GM12878 (cell line): ENCODE data around the gene HDAC7. TPM values are rescaled to one million over a fixed set of nuclear protein-coding genes. Genes with fewer than 3 reads are reported as not detected.

Source experiments
- ATAC-seq: fragments of 200-7000 bp; cut with Tn5 transposase; 3 replicates; pipeline ENCODE4 v1.9.1; 2020; ENCODE audit warnings: mild to moderate bottlenecking, moderate library complexity
- BruUV-seq: library from RNA; stranded (reverse); fragments of 400-500 nt; replicated peaks from 2 replicates; lab custom pipeline; 2021; lab: Mats Ljungman, UMichigan
- CTCF ChIA-PET: fragments of 300-600 bp; sonication (Branson Sonifier 250); formaldehyde crosslinking; extraction: SDS; loops from one replicate; lab custom pipeline; 2021; ENCODE audit warnings: inconsistent platforms; lab: Yijun Ruan, JAX
- POLR2A ChIA-PET: fragments of 350-600 bp; formaldehyde crosslinking; extraction: SDS; loops from one replicate; lab custom pipeline; 2021; ENCODE audit warnings: inconsistent platforms; lab: Charles Lee
- RAD21 ChIA-PET: fragments of 300-600 bp; sonication (Branson Sonifier 250); formaldehyde crosslinking; loops from one replicate; lab custom pipeline; 2023; ENCODE audit warnings: antibody characterized with exemption; ENCODE audit not compliant: unreplicated experiment; lab: Charles Lee
- SMC1A ChIA-PET: fragments of 300-600 bp; sonication (Branson Sonifier 250); formaldehyde crosslinking; loops from one replicate; lab custom pipeline; 2023; ENCODE audit not compliant: unreplicated experiment, uncharacterized antibody; lab: Charles Lee
- DNase-seq: peaks from one replicate; pipeline ENCODE4 v3.0.0-alpha.2; 2011; ENCODE audit warnings: low read depth, low spot score
- FAIRE-seq: peaks from 3 replicates; lab custom pipeline; 2011; peaks lifted over from hg19 to GRCh38; lab: Jason Lieb, UNC
- H2AFZ ChIP-seq: 2 replicates; pipeline ENCODE4 v1.6.0; 2011; ENCODE audit warnings: low read depth, low read length, control low read depth; ENCODE audit not compliant: control insufficient read depth
- H3K27ac ChIP-seq: 2 replicates; pipeline ENCODE4 v1.5.1; 2011; ENCODE audit warnings: control low read depth; ENCODE audit not compliant: control insufficient read depth, insufficient read depth
- H3K27me3 ChIP-seq, 2 experiments: replicated peaks in 1 of 2; 2 replicates each; pipeline versions ENCODE4 v1.6.0 to v1.6.1; 2011; ENCODE audit warnings: low read length in 1 of 2; ENCODE audit not compliant: control insufficient read depth in 2 of 2, insufficient read depth in 2 of 2
- H3K36me3 ChIP-seq, 2 experiments: 2 replicates each; pipeline ENCODE4 v1.5.1; 2011; ENCODE audit warnings: low read length in 1 of 2; ENCODE audit not compliant: control insufficient read depth in 2 of 2, insufficient read depth in 2 of 2
- H3K4me1 ChIP-seq: 2 replicates; pipeline ENCODE4 v1.6.1; 2011; ENCODE audit warnings: mild to moderate bottlenecking, low read length, moderate library complexity, mixed read lengths; ENCODE audit not compliant: control insufficient read depth, insufficient read depth
- H3K4me2 ChIP-seq: 2 replicates; pipeline ENCODE4 v1.6.0; 2011; ENCODE audit warnings: control low read depth; ENCODE audit not compliant: control insufficient read depth, insufficient read depth
- H3K4me3 ChIP-seq: fragments of 200-600 bp; sonication (generic); 2 replicates; pipeline ENCODE4 v1.5.1; 2016
- H3K79me2 ChIP-seq: 2 replicates; pipeline ENCODE4 v1.6.0; 2011; ENCODE audit warnings: low read length; ENCODE audit not compliant: control insufficient read depth, insufficient read depth
- H3K9ac ChIP-seq: 2 replicates; pipeline ENCODE4 v1.8.0; 2011; ENCODE audit warnings: low read length, control low read depth, mixed read lengths; ENCODE audit not compliant: control insufficient read depth, insufficient read depth
- H3K9me3 ChIP-seq: replicated peaks from 3 replicates; pipeline ENCODE4 v1.5.1; 2011; ENCODE audit warnings: mild to moderate bottlenecking, low read length; ENCODE audit not compliant: control insufficient read depth, insufficient read depth
- H4K20me1 ChIP-seq: 2 replicates; pipeline ENCODE4 v1.6.0; 2011; ENCODE audit not compliant: control insufficient read depth, insufficient read depth
- E2F8 ChIP-seq: fragments of 450-650 bp; IDR thresholded peaks from 2 replicates; pipeline ENCODE4 v1.6.1; 2018; ENCODE audit warnings: mild to moderate bottlenecking, low read depth, moderate library complexity; ENCODE audit not compliant: partially characterized antibody
- GABPA ChIP-seq: IDR thresholded peaks from 2 replicates; pipeline ENCODE4 v1.6.1; 2014; ENCODE audit warnings: antibody characterized with exemption, low read depth, mild to moderate bottlenecking, inconsistent platforms
- KDM1A ChIP-seq: fragments of 200-600 bp; sonication (generic); IDR thresholded peaks from 2 replicates; pipeline ENCODE4 v1.6.1; 2016; ENCODE audit warnings: borderline replicate concordance
- MYB ChIP-seq: fragments of 150-350 bp; IDR thresholded peaks from 2 replicates; pipeline ENCODE4 v1.6.1; 2014; ENCODE audit warnings: mild to moderate bottlenecking, low read depth, low read length, borderline replicate concordance
- NRF1 ChIP-seq: conservative IDR thresholded peaks from 2 replicates; pipeline ENCODE4 v1.6.1; 2011; ENCODE audit warnings: mild to moderate bottlenecking, low read depth, low read length, improper control_type of control experiment
- SMARCA5 ChIP-seq: fragments of 450-650 bp; IDR thresholded peaks from 2 replicates; pipeline ENCODE4 v1.6.1; 2017; ENCODE audit warnings: mild to moderate bottlenecking
- SREBF1 ChIP-seq: IDR thresholded peaks from 2 replicates; pipeline ENCODE4 v1.6.1; 2012; ENCODE audit warnings: mild to moderate bottlenecking, low read length
- SREBF2 ChIP-seq: IDR thresholded peaks from 2 replicates; pipeline ENCODE4 v1.6.1; 2012; ENCODE audit warnings: mild to moderate bottlenecking, low read length
- USF2 ChIP-seq: IDR thresholded peaks from 2 replicates; pipeline ENCODE4 v1.6.1; 2011; ENCODE audit warnings: low read depth, low read length, improper control_type of control experiment, borderline replicate concordance
- WGBS: methylation state at CpG from one replicate; pipeline ENCODE4 v1.1.6; 2016; ENCODE audit warnings: low lambda C conversion rate; ENCODE audit not compliant: insufficient replicate concordance, insufficient coverage; ENCODE audit errors: missing lambda C conversion rate; 5-methylcytosine and 5-hydroxymethylcytosine counted together
- in situ Hi-C: fragments of 300-500 bp; cut with MboI; formaldehyde crosslinking; loops from 9 replicates; pipeline ENCODE4 v1.14.3; 2018; ENCODE audit warnings: mixed read lengths
- intact Hi-C: fragments of 100-400 bp; cut with micrococcal nuclease; formaldehyde crosslinking; loops from one replicate; pipeline ENCODE4 v1.14.2; 2022; ENCODE audit not compliant: unreplicated experiment
- polyA plus RNA-seq, 11 experiments: library from polyadenylated mRNA; depleted of rRNA in 4 of 11; unstranded in 6 of 11; stranded (reverse) in 5 of 11; fragments of >200 nt; fragmentation: Nextera tagmentation in 4 of 11; fragmentation: Illumina TruSeq in 1 of 11; extraction: Ambion mirVana in 4 of 11; extraction: Trizol in 1 of 11; gene quantifications; 1 replicate in 1 of 11; 2 replicates in 10 of 11; pipeline versions ENCODE4 v1.2.1 to v1.2.3, GENCODE V29; 2011 to 2016; ENCODE audit warnings: inconsistent platforms in 2 of 11, missing spikeins in 2 of 11, low read depth in 1 of 11
- total RNA-seq, 4 experiments: library from RNA; depleted of rRNA in 3 of 4; stranded (reverse); fragments of >200 nt in 3 of 4; fragmentation: Illumina TruSeq in 1 of 4; extraction: Trizol in 1 of 4; gene quantifications; 2 replicates each; pipeline versions ENCODE4 v1.2.1 to v1.2.3, GENCODE V29; 2013 to 2021

HDAC7 gene
- total and polyA plus RNA-seq, 10 of the 15 experiments (the other 5 are each of a cell fraction or from before 2014, with no cell fraction given), result 0.47 to 18.3 (median 5.4) TPM

GRCh38 chr12:47783024-47783755 is 36.5 kb downstream of the HDAC7 start:
- Histone ChIP-seq H3K9ac (no peak overlapping the region), H3K4me1 (no peaks in the 10 kb centered on the region), H3K36me3 (peaks cover 0 to 4% of the 10 kb centered on the region in 2 experiments; a peak in 1 of 4 replicates), H3K79me2 (no peaks in the 10 kb centered on the region), H3K4me2 (no peak overlapping the region), H3K27ac (no peak overlapping the region), H3K4me3 (no peak overlapping the region), H4K20me1 (no peaks in the 10 kb centered on the region), H2AFZ (no peak overlapping the region), H3K9me3 (no peaks in the 10 kb centered on the region), H3K27me3 (no peaks in the 10 kb centered on the region)
- ATAC-seq (no peak), FAIRE-seq (no peak), DNase-seq (no peak)
- intact Hi-C loops (no loop called here), in situ Hi-C loops (no loop called here)
- no TSS peak for BruUV-seq
- ChIA-PET POLR2A (interaction anchor here (0.8 kb wide), 1 partner anchor 49 kb away, joined by 3 read pairs; no protein-coding TSS in a partner anchor), CTCF (interaction anchor here (12.1 to 19.3 kb wide), 2 partner anchors 39 to 54 kb away, joined by 167 to 814 read pairs; no protein-coding TSS in a partner anchor), RAD21 (interaction anchor here (1.5 kb wide), 1 partner anchor 55 kb away, joined by 3 read pairs; no protein-coding TSS in a partner anchor), SMC1A (interaction anchor here (11.3 kb wide), 1 partner anchor 41 kb away, joined by 139 read pairs; no protein-coding TSS in a partner anchor)
- TF ChIP-seq KDM1A, result no peak
- TF ChIP-seq USF2, result no peak
- TF ChIP-seq SMARCA5, result no peak
- TF ChIP-seq SREBF2, result no peak
- TF ChIP-seq SREBF1, result no peak
- no peak for TF ChIP-seq MYB
- TF ChIP-seq E2F8, result no peak
- no peak for TF ChIP-seq NRF1
- TF ChIP-seq GABPA, result no peak
- 82% methylated on average over 17 of the region's 17 CpGs for WGBS
